Activated T-cell treated with anti-CD3 and anti-CD28 coated beads, Interleukin-2, amount 50 U/mL, for 1 hour (primary cell): ENCODE measurements around the gene TM9SF2.

Source experiments
- DNase-seq: peaks from one replicate; pipeline ENCODE4 v3.0.0-alpha.2; 2020

Gene TM9SF2

DNA sequence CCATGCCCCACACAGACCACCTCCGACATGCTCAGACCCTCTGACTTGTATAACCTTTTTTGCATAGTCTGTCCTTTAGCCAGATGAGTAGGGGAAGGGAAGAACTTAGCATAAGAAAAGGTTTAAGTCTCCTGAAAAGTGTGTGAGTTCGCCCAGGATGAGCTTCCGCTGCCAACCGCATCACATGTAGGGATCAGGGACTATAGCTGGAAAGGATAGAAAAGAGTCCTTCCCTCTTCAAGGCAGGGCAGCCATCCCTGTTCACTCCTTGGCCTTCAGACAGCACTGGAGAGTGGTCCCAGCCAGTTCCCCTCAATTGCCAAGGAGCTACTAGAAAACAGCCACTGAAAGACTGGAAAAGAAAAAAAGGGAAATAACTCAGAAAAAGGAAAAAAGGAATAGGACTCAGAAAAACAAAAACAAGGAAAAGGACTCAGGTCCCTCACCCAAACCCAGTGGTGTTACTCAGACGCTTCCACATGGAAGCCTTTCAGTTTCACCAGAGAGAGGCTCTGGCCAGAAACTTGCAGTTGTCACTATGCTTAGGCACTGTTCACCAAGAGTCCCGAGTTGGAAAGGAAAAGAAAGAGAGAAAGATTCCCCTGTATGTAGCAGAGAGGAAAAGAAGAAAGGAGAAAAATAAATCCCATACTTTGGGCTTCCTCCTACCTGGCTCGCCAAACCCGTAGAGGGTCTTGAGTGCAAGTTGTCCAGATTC lies 5.6 kb upstream of the TM9SF2 start:
- DNase-seq: no peak

DNA sequence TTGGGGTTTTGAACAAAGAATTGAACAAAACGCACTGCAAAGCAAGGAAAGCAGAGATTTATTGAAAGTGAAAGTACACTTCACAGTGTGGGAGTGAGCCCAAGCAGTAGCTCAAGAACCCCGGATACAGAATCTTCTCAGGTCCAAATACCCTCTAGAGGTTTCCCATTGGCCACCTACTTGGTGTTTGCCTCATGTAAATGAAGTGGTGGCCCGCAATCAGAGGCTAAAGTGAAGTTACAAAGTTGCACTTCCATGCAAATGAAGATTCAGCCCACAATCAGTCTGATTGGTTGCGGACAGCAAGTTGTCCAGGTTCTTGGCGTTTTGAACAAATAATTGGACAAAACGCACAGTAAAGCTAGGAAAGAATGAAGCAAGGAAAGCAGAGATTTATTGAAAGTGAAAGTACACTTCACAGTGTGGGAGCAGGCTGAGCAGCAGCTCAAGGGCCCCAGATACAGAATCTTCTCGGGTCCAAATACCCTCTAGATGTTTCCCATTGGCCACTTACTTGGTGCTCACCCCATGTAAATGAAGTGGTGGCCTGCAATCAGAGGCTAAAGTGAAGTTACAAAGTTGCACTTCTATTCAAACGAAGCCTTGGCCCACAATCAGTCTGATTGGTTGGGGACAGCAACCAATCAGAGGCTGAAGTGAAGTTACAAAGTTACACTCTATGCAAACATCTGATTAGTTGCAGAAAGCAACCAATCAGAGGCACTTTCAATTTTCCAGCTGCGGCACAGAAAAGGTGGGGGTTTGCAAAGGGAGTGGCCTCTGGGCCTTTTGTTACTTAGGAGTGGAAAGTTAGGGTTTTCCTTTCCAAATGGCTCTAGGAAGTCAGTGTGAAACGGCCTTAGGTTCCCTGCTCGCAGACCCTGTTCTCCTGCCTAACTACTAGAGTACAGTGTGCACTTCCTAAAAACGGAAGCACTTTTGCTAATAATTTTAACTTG lies 4.8 kb upstream of the TM9SF2 start:
- DNase-seq: peak; percentile 55

DNA sequence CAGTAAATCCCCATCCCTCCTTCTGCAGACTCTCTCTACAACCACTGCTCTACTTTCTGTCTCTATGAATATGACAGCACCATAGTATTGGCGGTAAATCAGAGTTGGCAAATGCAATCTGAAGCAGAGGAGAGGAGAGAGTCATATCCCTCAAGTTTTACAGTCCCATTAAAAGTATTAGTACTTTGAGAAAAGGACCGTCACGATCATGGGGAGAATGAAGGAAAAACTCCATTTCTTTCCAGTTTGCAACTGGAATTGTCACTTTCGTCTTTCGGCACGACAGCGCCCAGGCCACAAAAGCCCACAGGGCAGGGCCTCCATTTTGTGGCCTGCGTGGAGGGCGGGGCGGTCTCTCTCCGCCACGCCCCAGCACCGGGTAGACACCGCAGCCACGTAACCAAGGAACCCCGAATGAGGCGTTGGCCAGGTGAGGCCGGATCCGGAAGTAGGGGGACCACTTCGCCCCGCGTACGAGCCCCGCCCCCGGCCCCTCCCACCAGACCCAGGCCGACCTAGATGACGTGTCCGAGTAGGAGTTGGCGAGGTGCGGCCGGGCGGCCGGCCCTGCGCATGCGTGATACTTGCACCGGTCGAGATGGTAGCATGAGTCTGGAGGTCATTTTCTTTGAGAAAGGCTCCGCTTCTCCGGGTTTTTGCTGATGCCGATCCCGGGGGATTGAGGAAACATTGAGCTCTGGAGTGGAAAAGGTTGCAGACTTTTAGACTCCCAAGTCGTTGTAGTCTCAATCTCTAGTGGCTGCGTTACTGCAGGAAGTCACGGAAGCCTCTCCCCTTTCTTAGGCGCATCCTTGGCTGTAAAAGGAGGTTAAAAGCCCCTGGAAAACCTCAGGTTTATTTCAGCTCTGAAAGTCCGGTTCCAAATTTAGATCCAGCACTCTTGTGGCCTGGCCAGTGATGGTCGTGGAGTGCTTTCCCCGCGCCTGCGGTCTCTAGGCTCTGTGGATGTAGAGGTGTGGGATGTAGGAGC lies 2.8 kb upstream of the TM9SF2 start:
- DNase-seq: peak; percentile 96

DNA sequence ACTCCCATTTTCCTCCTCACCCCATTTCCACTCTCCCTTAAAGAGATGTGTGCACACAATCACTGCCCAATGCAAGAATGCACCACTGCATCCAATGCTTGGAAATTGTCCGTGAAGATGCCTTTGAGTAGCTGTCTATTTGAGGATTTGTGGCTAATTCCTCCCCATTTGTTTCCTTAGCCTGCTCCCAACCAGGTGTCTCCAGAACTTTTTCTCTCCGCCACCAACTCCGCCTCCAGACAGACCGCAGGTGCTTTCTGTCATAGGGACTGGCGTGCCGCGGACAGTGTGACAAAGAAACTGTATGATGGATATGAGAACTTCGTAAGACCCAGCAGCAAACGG lies 461 bp upstream of the TM9SF2 start:
- DNase-seq: no peak

DNA sequence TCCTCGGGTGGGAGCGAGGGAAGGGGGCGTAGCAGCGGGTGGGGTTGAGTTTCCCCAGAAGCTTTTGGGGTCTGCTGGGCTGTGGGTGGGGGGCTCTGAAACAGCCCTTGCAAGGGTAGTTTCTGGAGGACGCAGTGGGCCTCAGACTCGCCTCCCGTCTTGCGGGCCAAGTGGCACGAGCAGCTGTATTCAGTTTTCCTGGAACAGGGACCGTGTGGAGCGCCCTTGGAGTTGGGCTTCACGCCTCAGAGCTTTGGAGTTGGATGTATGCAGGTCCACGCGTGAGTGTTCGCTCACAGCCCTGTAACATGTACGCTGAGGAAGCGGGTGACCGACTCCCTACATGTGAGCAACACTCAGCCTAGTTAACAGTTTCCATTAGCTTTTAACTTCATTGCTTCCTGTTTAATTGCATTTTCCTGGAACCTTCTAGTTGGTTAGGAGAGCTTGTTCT lies 603 bp downstream of the TM9SF2 start:
- peak; percentile 43 for DNase-seq

DNA sequence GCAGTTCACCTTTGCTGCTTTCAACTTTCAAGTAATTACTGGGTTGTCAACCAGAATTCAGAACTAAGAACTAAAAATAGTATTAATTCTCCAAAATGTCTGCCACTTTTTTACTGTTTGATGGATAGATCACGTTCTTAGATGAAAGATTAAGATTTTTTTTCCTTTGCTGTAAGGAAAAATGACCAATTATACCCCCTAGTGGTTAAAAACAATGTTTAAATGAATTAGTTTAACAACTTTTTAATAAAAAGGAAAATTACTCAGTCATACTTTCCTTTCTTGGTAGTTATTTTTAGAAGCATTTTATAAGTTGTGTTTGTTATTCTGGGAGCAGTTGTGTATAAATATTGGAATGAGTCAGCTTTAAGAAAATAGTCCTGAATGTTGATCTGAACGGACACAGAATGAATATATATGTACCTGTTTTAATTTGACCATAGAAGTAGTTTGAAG lies 4.6 kb downstream of the TM9SF2 start:
- no peak for DNase-seq

DNA sequence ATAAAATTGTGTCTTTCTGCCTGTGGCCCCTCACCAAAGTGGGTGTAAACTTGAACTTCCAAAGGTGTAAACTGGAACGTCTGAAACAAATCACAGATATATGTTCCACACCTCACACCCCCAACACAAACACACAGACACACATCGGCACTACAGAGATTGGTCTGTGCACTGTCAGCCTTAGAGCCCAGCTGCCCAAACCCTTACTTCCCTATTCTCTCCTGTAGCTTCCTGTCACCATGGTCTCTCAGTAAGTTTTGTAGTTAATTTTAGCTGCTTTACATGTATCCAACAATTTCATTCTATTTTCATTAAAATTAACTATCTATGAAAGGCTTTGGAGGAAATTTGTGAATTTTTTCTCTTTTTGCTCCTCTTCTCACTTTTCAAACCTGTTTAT lies 5.4 kb downstream of the TM9SF2 start:
- DNase-seq: no peak

DNA sequence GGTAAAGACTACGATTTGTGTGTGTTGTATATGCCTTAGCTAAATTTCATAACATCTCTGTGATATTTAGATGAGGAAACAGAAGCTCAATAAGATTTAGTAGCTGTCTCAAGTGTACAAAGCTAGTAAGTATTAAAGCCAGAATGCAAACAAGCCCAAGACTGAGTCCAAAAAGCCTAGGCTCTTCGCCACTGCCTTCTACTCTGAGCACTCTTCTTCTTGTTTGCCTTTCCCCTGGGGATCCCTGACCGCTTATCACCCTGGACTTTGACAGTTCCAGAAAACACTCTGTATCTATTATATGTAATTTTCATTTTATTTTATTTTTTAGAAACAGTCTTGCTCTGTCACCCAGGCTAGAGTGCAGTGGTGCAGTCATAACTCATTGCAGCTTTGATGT lies 5.8 kb downstream of the TM9SF2 start:
- DNase-seq: no peak

DNA sequence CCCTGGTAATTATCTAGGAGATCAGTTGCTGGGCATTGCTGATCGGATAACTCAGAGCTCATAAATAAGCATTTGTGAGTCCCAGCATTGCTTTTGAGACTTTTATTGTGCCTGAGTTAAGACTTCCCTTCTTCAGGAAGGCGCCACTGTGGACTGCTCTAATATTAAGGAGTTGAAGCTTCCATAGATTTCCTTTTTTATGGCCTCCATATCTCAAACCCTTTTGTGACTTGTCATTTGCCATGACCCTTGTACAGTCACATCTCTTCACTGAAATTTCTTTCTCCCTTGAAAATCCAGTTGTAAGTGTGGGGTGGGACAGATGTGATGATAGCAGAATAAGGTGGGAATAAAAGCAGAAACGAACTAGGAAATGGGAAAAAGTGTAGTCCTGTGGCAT lies 6.3 kb downstream of the TM9SF2 start:
- no peak for DNase-seq

DNA sequence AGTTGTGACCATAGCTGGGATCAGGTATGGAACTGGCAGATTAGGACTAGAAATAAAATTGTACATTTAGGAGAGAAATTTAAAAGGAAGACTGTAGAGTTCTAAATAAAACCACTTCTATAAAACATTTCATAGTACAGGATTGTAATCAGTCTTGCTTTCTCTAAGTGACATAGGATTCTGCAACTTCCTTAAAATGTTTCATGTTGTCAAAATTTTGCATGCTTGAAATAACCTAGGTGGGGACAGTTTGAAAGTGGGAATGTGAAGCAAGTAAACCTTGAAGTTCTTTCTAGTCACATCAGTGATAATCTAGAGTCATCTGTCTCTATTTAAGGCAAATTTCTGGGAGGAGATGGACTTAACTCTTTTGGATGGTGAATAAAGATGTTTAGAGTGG lies 6.7 kb downstream of the TM9SF2 start:
- no peak for DNase-seq

DNA sequence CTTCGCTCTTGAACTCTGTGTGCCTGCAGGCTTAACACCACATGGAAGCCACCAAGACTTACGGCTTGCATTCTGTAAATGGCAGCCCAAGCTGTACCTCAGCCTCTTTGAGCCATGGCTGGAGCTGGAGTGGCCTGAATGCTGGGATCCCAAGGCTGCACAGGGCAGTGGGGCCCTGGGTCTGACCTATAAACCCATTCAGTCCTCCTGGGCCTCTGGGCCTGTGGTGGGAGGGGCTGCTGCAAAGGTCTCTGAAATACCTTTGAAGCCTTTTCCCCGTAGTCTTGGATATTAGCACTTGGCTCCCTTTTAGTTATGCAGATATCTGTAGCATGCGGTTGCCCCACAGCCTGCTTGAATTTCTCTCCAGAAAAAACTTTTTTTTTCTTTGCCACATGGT lies 8.2 kb downstream of the TM9SF2 start:
- no peak for DNase-seq

DNA sequence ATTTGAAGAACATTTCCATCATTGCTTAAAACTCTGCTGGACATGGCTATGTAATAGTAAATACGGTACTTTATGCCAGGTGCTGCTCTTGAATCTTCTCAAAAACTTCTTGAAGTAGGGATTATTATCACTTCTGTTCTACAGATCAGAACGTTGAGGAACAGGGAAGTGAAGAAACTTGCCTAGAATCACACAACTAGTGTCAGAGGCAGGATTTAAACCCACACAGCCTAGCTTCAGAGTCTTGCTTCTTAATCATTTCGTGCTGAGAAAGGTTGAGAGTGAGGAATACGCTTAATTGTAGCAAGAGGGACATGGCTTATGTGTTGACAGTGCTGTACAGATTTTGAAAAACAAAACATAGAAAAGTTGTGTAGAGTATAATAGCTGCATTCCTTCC lies 13.5 kb downstream of the TM9SF2 start:
- no peak for DNase-seq

DNA sequence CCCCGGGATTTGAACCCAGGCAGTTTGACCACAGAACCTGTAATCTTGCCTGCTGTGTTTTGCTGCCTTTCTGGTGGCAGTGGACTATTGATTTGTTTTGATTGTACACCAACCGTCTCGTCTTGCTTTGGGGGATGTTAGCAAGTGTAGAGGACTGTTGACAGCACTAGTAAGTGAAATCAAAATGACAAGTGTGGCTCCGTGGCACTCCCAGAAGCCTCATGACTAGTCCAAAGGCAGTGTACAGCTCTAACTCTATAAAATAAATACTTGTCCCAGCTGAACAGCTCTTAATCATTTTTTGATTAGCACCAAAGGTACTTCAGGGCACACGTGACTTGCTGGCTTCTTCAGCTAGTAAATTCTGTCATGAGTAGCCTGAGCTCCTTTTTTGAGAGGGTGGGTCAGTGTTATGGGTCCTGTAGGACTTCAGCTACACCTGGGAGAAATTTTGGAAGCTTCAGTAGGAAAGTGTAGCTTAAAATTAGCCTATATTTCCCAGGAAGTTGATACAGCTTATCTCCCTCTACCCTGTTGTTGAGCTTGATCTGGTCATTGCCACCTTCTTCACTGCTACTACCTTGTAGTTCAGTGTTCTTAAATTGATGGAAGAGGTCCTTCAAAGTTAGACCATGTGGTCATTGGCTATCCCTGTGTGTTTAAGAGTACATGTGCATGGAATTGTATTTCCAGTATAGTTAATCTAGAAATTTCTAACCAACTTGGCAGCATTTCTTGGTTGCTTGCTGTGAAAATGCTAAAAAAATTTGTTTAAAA lies 15.1 kb downstream of the TM9SF2 start:
- no peak for DNase-seq

DNA sequence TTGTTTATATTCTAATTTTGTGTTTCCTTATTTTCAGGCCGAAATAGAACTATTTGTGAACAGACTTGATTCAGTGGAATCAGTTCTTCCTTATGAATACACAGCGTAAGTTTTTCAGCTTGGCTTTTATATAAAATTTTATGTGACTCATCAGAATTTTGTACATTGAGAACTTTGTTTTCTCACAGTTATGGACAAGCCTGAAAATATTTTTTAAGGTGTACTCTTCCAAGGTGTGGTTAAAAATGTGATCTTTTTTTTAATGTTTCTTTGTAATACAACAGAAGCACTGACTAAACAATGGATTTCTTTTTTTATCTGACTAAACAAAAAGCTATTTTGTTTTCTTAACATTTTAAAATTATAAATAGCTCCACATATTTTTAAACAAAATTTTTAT lies 16.3 kb downstream of the TM9SF2 start:
- DNase-seq: no peak

DNA sequence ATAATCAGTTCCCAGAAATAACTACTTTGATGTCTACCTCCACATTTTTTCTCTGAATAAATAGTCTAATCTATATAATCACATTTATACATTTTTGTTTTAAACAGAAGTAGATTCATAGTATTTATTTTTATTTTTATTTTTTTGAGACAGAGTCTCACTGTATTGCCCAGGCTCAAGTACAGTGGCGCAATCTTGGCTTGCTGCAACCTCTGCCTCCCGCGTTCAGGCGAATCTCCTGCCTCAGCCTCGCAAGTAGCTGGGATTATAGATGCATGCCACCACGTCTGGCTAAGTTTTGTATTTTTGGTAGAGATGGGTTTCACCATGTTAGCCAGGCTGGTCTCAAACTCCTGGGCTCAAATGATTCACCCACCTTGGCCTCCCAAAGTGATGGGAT lies 16.7 kb downstream of the TM9SF2 start:
- no peak for DNase-seq

DNA sequence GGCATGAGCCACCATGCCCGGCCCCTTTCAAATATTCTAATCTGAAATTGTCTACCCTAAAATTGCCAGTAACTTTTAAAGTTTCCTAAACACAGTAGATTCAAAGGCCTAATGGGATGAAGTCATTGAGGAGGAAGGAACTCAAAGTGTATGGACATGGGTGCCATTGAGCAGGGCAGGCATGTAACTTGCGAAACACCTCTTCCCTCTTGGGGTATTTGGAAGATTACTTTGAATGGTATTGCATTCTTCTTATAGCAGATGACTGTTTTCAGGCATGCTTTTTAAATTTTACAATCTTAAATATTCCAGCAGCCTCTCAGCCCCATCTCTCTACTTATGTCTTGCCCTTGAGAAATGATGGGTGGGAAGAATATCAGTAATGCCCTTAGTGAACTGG lies 21.0 kb downstream of the TM9SF2 start:
- DNase-seq: no peak

DNA sequence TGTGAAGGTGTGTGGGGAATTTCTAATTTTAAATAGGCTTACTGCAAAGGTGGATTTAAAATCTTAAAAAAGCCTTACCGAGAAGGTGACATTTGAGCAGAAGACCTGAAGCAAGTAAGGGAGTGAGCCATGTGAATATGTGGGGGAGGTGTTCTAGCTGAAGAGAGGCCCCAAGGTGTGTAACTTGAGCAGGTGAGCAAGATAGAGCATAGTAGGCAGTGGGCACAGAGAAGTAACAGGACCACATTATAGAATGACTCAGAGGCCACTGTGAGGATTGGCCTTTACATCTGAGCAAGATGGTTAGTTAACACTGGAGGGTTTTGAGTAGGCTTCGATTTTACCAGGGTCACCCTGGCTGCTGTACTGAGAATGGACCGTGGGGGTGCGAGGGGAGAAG lies 22.6 kb downstream of the TM9SF2 start:
- no peak for DNase-seq

DNA sequence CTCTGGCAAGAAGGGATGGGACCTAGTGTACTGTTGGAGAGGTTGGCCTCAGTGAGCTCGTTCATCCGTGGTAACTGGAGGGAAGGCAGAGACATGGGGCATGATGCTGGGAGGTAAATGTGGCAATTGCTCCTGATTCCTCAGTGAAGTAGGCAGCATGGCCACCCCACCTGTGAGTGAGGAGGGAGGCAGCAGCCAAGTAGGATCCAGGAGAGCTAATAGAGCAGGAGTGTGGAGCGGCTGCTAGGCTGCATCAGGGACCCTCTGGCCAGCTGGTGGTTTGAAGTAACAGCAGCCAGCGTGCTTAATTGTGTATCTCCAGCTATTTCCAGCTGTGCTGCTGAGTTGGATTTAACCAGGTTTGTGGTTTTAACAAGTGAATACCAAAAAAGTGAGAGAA lies 24.7 kb downstream of the TM9SF2 start:
- DNase-seq: no peak

DNA sequence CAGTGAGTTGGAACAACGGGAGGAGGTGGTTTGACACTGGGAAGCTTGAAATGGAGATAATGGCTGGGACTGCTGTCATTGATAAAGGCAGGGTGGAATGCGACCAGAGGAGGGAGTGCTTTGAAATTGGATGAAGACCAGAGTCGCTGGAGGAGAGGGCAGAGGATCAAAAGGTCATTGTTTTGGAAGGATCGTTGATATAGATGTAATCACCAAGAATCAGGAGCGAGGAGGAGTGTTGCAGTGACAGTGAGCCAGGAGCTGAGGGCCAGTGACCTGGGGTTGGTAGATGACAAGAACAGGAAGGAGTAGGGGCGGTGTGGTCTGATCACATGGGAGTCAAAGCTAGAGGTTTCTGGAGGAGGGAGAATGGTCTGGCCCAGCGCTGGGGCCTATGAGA lies 25.3 kb downstream of the TM9SF2 start:
- DNase-seq: no peak

DNA sequence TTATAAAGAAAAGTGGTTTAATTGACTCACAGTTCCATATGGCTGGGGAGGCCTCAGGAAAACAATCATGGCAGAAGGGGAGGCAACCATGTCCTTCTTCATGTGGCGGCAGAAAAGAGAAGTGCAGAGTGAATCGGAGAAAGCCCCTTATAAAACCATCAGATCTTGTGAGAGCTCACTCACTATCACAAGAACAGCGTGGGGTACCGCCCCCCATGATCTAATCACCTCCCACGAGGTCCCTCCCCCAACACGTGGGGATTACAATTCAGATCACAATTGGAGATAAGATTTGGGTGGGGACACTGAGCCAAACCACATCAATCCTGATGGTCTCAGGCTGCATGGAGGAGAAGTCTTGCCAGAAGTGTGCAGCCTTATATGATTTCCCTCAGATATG lies 26.0 kb downstream of the TM9SF2 start:
- DNase-seq: no peak

DNA sequence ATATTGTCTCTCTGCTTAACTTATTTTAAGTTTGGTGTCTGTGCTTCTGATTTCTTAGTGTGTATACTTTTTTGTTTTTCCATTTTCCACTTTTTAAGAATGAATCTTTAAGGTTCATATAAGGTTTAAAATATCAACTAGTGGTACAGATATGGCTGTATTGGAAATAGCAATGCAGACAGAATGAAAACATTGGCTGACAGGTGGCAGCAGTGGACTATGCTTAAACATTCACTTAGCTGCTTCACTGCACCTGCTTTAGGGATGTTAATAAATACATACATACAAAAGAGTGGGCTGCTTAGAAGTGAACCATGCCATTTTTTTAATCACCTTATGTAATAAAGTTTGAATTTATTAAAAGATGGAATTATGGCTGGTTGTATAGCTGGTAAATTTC lies 27.3 kb downstream of the TM9SF2 start:
- no peak for DNase-seq

DNA sequence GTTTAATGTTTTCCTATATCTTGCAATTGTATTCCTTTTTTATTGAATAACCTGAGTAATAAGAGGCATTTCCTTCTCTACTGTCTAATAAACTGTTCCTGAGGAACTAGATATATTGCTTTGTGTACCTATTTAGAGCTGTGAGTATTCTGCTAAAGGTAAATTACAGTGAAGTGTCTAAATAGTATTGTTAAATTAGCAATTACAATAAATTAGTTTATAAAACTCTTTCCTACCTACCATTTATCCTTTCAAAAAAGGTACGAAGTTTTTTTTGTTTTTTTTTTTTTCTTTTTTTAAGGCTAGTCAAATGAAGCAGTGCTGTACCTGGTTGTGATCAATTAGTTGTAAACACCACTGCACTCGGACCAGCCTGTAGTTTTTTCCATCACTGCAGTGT lies 34.8 kb downstream of the TM9SF2 start:
- no peak for DNase-seq
